ENCODE measurements around the gene TMC4.
"Not testable (repeated sequence)": the region's sequence is repeated elsewhere in the genome, so short reads cannot be mapped to it uniquely, and the experiment has no call there.

TMC4 gene

GRCh38 chr19:54201980-54202379, 29.0 kb upstream of the TMC4 start:
- DNase-seq = no peak

GRCh38 chr19:54201172-54201701, 28.3 kb upstream of the TMC4 start:
- DNase-seq = no peak

GRCh38 chr19:54199401-54199800, 26.4 kb upstream of the TMC4 start:
- no peak for DNase-seq

GRCh38 chr19:54197121-54197520, 24.2 kb upstream of the TMC4 start:
- DNase-seq = no peak

GRCh38 chr19:54196536-54196935, 23.6 kb upstream of the TMC4 start:
- DNase-seq = no peak

GRCh38 chr19:54194463-54194862, 21.5 kb upstream of the TMC4 start:
- not testable (repeated sequence) for DNase-seq

GRCh38 chr19:54193011-54193410, 20.1 kb upstream of the TMC4 start:
- DNase-seq = no peak

GRCh38 chr19:54191811-54192453, 19.0 kb upstream of the TMC4 start:
- DNase-seq = no peak

- DNase-seq = peak; percentile 89
Measured at GRCh38 chr19:54191011-54191810, 18.3 kb upstream of the TMC4 start, which contains the start of gene TSEN34. Gene TSEN34 (plus strand): TSS chr19:54191308. CDS start chr19:54191365, 57 bp downstream.

- DNase-seq = peak; percentile 100
Measured at GRCh38 chr19:54190503-54191010, 17.6 kb upstream of the TMC4 start.

GRCh38 chr19:54189735-54190502, 17.0 kb upstream of the TMC4 start:
- peak; percentile 100 for DNase-seq

GRCh38 chr19:54189145-54189734, 16.3 kb upstream of the TMC4 start, which contains the start of gene MBOAT7:
Gene MBOAT7 (minus strand): TSS chr19:54189580. CDS start chr19:54188508, 1,072 bp downstream.
- no peak for DNase-seq

GRCh38 chr19:54188215-54188871, 15.4 kb upstream of the TMC4 start:
- DNase-seq = no peak

GRCh38 chr19:54186934-54187381, 14.0 kb upstream of the TMC4 start:
- DNase-seq = no peak

GRCh38 chr19:54186351-54186750, 13.4 kb upstream of the TMC4 start:
- DNase-seq = no peak

GRCh38 chr19:54183431-54183830, 10.5 kb upstream of the TMC4 start:
- DNase-seq = no peak

GRCh38 chr19:54181894-54182293, 8.9 kb upstream of the TMC4 start:
- DNase-seq = not testable (repeated sequence)

GRCh38 chr19:54180691-54181091, 7.7 kb upstream of the TMC4 start:
- no peak for DNase-seq

GRCh38 chr19:54179921-54180461, 7.0 kb upstream of the TMC4 start:
- DNase-seq = no peak

- no peak for DNase-seq
Measured at GRCh38 chr19:54179262-54179852, 6.4 kb upstream of the TMC4 start.

Data from activated naive CD4-positive, alpha-beta T cell treated with anti-CD3 and anti-CD28 coated beads, Interleukin-2, amount 50 U/mL, for 16 hours (primary cell).